ENCODE results near the gene TMEM234. TPM values are rescaled to one million over a fixed set of nuclear protein-coding genes. Genes with fewer than 3 reads are reported as not detected.

The TMEM234 gene
- total and polyA plus RNA-seq, 2 of the 4 experiments (the other 2 are of a cell fraction) = 10.8 to 22.7 TPM

- Histone ChIP-seq H3K56ac (ENCODE audit: extremely low read depth, insufficient read depth, low read length) (no peak overlapping the region), H3K14ac (replicated peaks; ENCODE audit: low read depth, low read length) (no peak overlapping the region), H2AK9ac (replicated peaks; ENCODE audit: low read depth, low read length, poor library complexity) (no peak overlapping the region), H2AFZ (replicated peaks; ENCODE audit: low read length, poor library complexity) (no peak overlapping the region), H3K9me1 (ENCODE audit: insufficient read depth, low read length) (peaks cover 13% of the 10 kb centered on the region), H4K20me1 (ENCODE audit: insufficient read depth, low read length) (no peaks in the 10 kb centered on the region; the same call in 1 of the 2 replicates), H4K91ac (ENCODE audit: insufficient read depth, low read depth, low read length) (no peak overlapping the region), H3K4me2 (ENCODE audit: low read depth, low read length) (no peak overlapping the region), H4K5ac (ENCODE audit: low read depth, low read length) (no peak overlapping the region), H3K9ac (ENCODE audit: low read depth, low read length) (no peak overlapping the region), H3K4ac (ENCODE audit: low read depth, low read length) (no peak overlapping the region), H2BK20ac (ENCODE audit: low read depth, low read length) (no peak overlapping the region), H3K9me3 (ENCODE audit: control insufficient read depth, insufficient read depth, low read length) (no peaks in the 10 kb centered on the region), H3K18ac (ENCODE audit: low read depth, low read length) (no peak overlapping the region), H3K27ac (ENCODE audit: insufficient read depth, low read length) (no peak overlapping the region), H3K27me3 (ENCODE audit: control insufficient read depth, insufficient read depth, low read length) (no peaks in the 10 kb centered on the region), H3K4me1 (ENCODE audit: control insufficient read depth, insufficient read depth, low read length) (no peaks in the 10 kb centered on the region; the same call in 1 of the 2 replicates), H2BK15ac (ENCODE audit: low read depth, low read length) (no peak overlapping the region), H2BK120ac (ENCODE audit: low read depth, low read length) (no peak overlapping the region), H2AK5ac (ENCODE audit: low read depth, low read length) (no peak overlapping the region), H3K4me3 (ENCODE audit: insufficient read depth, low read depth, low read length) (no peak overlapping the region), H4K8ac (ENCODE audit: low read depth in 2 of 2, low read length in 2 of 2) (no peak overlapping the region), H3K36me3 (ENCODE audit: control insufficient read depth, insufficient read depth, low read length) (peaks cover 63% of the 10 kb centered on the region), H3K79me1 (ENCODE audit: low read depth in 1 of 2, low read length in 2 of 2) (peaks cover 7 to 24% of the 10 kb centered on the region in 2 experiments), H2BK5ac (ENCODE audit: low read depth, low read length, poor library complexity, severe bottlenecking) (no peak overlapping the region), H3K23ac (ENCODE audit: low read depth, low read length) (no peak overlapping the region)
- ChIA-PET CTCF (no interaction called here), POLR2A (ENCODE audit: unreplicated experiment) (no interaction called here)
- no peak for DNase-seq
- ATAC-seq (ENCODE audit: low read depth) = no peak
- TF ChIP-seq ELK1 (IDR thresholded peaks at IDR 0.05; ENCODE audit: borderline replicate concordance, low read depth, low read length) (no peak), MAZ (IDR thresholded peaks at IDR 0.05; ENCODE audit: borderline replicate concordance, low read depth, low read length) (no peak), RFX5 (IDR thresholded peaks at IDR 0.05; ENCODE audit: low read depth, low read length) (no peak), FOS (IDR thresholded peaks at IDR 0.05; ENCODE audit: low read depth, low read length) (no peak), MXI1 (IDR thresholded peaks at IDR 0.05; ENCODE audit: borderline replicate concordance, low read depth, low read length) (no peak)
- dilution Hi-C loops (cut with HindIII; ENCODE audit: low sequenced_read_pairs, unreplicated experiment) = no loop called here
- intact Hi-C loops (cut with micrococcal nuclease) = no loop called here
- WGBS, 2 experiments (ENCODE audit: extremely low coverage in 2 of 2, insufficient read length in 1 of 2) = no CpG with 5 or more reads among the region's 4 CpGs
- in situ Hi-C loops (cut with MboI; ENCODE audit: low sequenced_read_pairs) = no loop called here
- BruUV-seq (replicated peaks) = no TSS peak
These were observed 51.2 kb downstream of the TMEM234 start for GRCh38 chr1:32170991-32171390.

Small RNA genes within 50 kb of the gene (microRNA-seq; reads per million reads assigned to microRNA genes)
- not detected for gene RF00017 (ENCODE audit: insufficient read depth, insufficient read length)

Small RNA genes within 50 kb of the gene (small RNA-seq; reads per million reads assigned to genes)
- 0 reads per million in 5 experiments for gene RF00017

Other genes starting within 250 kb of the TMEM234 start
- gene KHDRBS1, start 208.5 kb downstream of the TMEM234 start, total RNA-seq (2012; rRNA removed) = 33.7 and 39.7 TPM in 2 replicates
- 52.6 and 67.6 TPM in 2 replicates for gene KHDRBS1, start 208.5 kb downstream of the TMEM234 start, polyA plus RNA-seq (2012; rRNA removed)
- gene TMEM39B, start 149.4 kb downstream of the TMEM234 start, total RNA-seq (2012; rRNA removed) = 4.4 and 6.5 TPM in 2 replicates
- 28.7 and 30.2 TPM in 2 replicates for gene TMEM39B, start 149.4 kb downstream of the TMEM234 start, polyA plus RNA-seq (2012; rRNA removed)
- gene KPNA6, start 114.3 kb downstream of the TMEM234 start, total RNA-seq (2012; rRNA removed) = 50.7 and 53.6 TPM in 2 replicates
- 25.4 and 27.0 TPM in 2 replicates for gene KPNA6, start 114.3 kb downstream of the TMEM234 start, polyA plus RNA-seq (2012; rRNA removed)
- 102 and 104 TPM in 2 replicates for gene TXLNA, start 42.7 kb downstream of the TMEM234 start, total RNA-seq (2012; rRNA removed)
- gene TXLNA, start 42.7 kb downstream of the TMEM234 start, polyA plus RNA-seq (2012; rRNA removed) = 37.9 and 47.6 TPM in 2 replicates
- gene CCDC28B, start 21.8 kb downstream of the TMEM234 start, total RNA-seq (2012; rRNA removed) = 17.2 and 18.6 TPM in 2 replicates
- 18.4 and 20.1 TPM in 2 replicates for gene CCDC28B, start 21.8 kb downstream of the TMEM234 start, polyA plus RNA-seq (2012; rRNA removed)
- gene IQCC, start 16.7 kb downstream of the TMEM234 start, total RNA-seq (2012; rRNA removed) = 1.9 and 2.2 TPM in 2 replicates
- gene IQCC, start 16.7 kb downstream of the TMEM234 start, polyA plus RNA-seq (2012; rRNA removed) = 1.3 and 1.6 TPM in 2 replicates
- not detected in 2 replicates for gene DCDC2B, start 13.3 kb downstream of the TMEM234 start, total RNA-seq (2012; rRNA removed)
- not detected in 2 replicates for gene DCDC2B, start 13.3 kb downstream of the TMEM234 start, polyA plus RNA-seq (2012; rRNA removed)
- gene EIF3I, start 54 bp upstream of the TMEM234 start, total RNA-seq (2012; rRNA removed) = 574 and 716 TPM in 2 replicates
- gene EIF3I, start 54 bp upstream of the TMEM234 start, polyA plus RNA-seq (2012; rRNA removed) = 376 and 469 TPM in 2 replicates
- 0.18 TPM in 1 of 2 replicates, not detected in the other for gene FAM167B, start 24.9 kb upstream of the TMEM234 start, total RNA-seq (2012; rRNA removed)
- gene FAM167B, start 24.9 kb upstream of the TMEM234 start, polyA plus RNA-seq (2012; rRNA removed) = 0.53 and 0.59 TPM in 2 replicates
- gene LCK, start 28.9 kb upstream of the TMEM234 start, total RNA-seq (2012; rRNA removed) = not detected in 2 replicates
- not detected in 2 replicates for gene LCK, start 28.9 kb upstream of the TMEM234 start, polyA plus RNA-seq (2012; rRNA removed)
- gene HDAC1, start 69.7 kb upstream of the TMEM234 start, total RNA-seq (2012; rRNA removed) = 88.9 and 95.5 TPM in 2 replicates
- 131 and 139 TPM in 2 replicates for gene HDAC1, start 69.7 kb upstream of the TMEM234 start, polyA plus RNA-seq (2012; rRNA removed)
- gene MARCKSL1, start 113.9 kb upstream of the TMEM234 start, total RNA-seq (2012; rRNA removed) = 34.7 and 37.5 TPM in 2 replicates
- 199 and 218 TPM in 2 replicates for gene MARCKSL1, start 113.9 kb upstream of the TMEM234 start, polyA plus RNA-seq (2012; rRNA removed)
- gene FAM229A, start 140.1 kb upstream of the TMEM234 start, total RNA-seq (2012; rRNA removed) = 0.28 and 0.36 TPM in 2 replicates
- gene FAM229A, start 140.1 kb upstream of the TMEM234 start, polyA plus RNA-seq (2012; rRNA removed) = 3.9 and 4.3 TPM in 2 replicates
- gene TSSK3, start 140.2 kb upstream of the TMEM234 start, total RNA-seq (2012; rRNA removed) = not detected in 2 replicates
- gene TSSK3, start 140.2 kb upstream of the TMEM234 start, polyA plus RNA-seq (2012; rRNA removed) = 0.24 and 0.96 TPM in 2 replicates
- 50.8 and 60.4 TPM in 2 replicates for gene BSDC1, start 172.1 kb upstream of the TMEM234 start, total RNA-seq (2012; rRNA removed)
- 50.4 and 56.8 TPM in 2 replicates for gene BSDC1, start 172.1 kb upstream of the TMEM234 start, polyA plus RNA-seq (2012; rRNA removed)
- gene ZBTB8B, start 242.7 kb upstream of the TMEM234 start, total RNA-seq (2012; rRNA removed) = not detected in 2 replicates
- gene ZBTB8B, start 242.7 kb upstream of the TMEM234 start, polyA plus RNA-seq (2012; rRNA removed) = not detected in 2 replicates